Superior temporal gyrus (tissue), 1 donor: ENCODE results near the gene ZDHHC11.
"Not testable (repeated sequence)": the region's sequence is repeated elsewhere in the genome, so short reads cannot be mapped to it uniquely, and the experiment has no call there.

ENCODE experiments used
- DNase-seq: peaks from one replicate; pipeline ENCODE4 v3.0.0-alpha.2; 2016; ENCODE audit errors: extremely low spot score

The ZDHHC11 gene

DNA sequence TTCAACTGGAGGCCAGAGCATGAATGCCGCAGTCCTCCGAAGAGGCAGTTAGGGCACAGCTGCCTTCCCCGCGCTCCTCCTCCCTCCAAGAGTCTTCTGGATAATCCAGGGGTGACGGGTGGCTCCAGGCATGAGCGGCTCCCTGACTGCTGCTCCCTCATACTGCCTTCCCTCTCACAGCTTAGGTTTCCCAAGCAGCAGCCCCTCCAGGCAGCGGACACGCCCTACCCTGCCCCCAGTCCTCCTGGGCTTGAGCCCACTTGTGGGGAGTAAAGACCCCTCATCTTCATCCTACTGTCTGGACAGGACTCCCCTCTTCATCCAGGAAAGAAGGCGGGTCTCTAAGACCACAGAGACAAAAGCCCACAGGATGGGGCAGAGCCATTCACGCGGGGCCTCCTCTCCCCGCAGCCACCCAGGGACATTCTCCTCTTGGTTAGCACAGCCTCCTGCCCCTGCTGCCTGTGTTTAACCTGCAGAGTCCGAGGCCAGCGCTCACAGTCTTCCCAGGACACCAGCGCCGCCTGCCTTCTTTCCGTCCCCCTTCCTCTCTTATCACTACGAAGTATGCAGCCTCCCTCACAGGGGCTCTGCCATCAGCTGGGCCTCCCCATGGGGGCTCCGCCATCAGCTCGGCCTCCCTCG lies 5.6 kb downstream of the ZDHHC11 start:
- DNase-seq, result not testable (repeated sequence)

- DNase-seq, result not testable (repeated sequence)
Measured at GRCh38 chr5:844426-844825, 6.4 kb downstream of the ZDHHC11 start.

- not testable (repeated sequence) for DNase-seq
Measured at GRCh38 chr5:843926-844325, 6.9 kb downstream of the ZDHHC11 start.

- not testable (repeated sequence) for DNase-seq
Measured at GRCh38 chr5:843371-843770, 7.4 kb downstream of the ZDHHC11 start.

DNA sequence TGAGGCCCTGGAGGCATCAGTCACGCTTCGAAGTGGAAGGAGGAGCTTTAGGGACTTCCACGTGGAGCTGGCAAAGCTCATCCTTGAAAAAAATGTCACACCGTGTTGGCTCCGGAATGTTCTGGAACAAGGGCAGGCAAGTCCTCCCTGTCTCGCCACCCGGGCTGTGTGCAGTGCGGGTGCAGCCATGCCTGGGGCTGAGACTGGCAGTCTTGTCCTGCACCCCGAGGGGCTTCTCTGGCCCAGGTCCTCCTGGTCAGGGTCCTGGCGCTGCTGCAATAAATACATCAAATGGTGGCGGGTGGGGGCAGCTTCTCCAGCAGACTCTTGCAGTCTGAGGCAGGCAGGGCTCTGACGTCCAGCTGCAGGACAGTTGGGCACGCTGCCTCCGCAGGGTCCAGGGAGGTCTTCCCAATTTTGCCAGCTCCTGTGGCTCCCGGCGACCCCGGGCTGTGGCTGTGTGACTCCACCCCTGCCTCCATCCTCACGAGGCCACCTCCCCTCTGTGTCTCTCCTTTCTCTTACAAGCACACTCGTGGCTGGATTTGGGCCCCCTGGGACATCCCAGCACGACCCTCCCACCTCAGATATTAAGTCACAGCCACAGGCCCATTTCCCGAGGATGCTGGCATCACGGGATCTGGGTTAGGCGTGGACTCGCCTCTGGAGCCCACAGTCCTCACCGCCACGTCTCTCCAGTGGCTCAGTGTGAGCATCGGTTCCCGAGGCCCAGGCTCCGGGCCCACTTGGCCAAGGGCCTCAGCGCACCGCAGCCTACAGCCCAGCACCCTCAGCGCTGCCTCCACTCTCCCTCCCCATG lies 8.2 kb downstream of the ZDHHC11 start:
- not testable (repeated sequence) for DNase-seq

DNA sequence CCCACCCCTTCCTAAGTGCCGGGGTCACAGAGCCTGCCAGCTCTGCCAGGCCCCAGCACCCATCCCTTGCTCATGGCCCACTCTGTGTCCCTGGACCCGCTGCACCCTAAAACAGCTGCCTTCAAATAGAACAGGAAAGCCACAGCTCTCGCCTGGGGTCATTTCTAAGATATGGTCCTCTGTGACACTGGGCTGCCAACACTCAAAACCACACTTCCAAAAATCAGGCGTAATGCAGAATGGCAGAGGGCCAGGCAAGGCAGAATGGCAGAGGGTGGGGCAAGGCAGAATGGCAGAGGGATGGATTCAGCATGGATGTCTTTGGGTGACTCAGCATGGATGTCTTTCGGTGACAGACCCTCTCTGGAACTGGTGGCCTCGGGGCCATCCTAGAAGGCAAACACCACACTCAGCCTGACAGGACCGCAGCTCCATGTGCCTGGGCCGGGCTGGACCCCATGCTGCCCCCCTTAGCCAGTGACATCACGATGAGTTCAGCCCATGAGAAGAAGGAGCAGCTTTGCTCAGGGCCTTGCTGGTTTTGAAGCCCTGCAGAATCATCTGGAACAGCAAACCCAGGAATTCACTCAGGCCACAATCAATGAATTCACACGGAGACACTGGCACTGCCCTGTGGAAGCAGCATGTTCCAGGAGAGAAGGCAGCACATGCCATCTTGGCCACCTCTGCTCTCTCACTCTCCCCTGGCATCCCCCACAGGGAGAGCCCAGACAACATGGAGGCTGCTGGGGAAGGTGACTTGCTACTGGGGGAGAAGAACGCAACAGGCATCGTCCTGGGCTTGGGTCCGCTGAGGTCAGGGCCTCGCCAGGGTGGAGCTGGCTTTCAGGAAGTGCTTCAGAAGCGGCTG lies 9.0 kb downstream of the ZDHHC11 start:
- DNase-seq, result not testable (repeated sequence)

DNA sequence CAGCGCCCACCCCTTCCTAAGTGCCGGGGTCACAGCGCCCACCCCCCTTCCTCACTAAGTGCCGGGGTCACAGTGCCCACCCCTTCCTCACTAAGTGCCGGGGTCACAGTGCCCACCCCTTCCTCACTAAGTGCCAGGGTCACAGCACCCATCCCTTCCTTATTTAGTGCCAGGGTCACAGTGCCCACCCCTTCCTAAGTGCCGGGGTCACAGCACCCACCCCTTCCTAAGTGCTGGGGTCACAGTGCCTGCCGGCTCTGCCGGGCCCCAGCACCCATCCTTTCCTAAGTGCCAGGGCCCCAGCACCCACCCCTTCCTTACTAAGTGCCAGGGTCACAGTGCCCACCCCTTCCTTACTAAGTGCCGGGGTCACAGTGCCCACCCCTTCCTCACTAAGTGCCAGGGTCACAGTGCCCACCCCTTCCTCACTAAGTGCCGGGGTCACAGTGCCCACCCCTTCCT lies 9.8 kb downstream of the ZDHHC11 start:
- not testable (repeated sequence) for DNase-seq

GRCh38 chr5:840118-840973 lies 10.4 kb downstream of the ZDHHC11 start:
- not testable (repeated sequence) for DNase-seq

DNA sequence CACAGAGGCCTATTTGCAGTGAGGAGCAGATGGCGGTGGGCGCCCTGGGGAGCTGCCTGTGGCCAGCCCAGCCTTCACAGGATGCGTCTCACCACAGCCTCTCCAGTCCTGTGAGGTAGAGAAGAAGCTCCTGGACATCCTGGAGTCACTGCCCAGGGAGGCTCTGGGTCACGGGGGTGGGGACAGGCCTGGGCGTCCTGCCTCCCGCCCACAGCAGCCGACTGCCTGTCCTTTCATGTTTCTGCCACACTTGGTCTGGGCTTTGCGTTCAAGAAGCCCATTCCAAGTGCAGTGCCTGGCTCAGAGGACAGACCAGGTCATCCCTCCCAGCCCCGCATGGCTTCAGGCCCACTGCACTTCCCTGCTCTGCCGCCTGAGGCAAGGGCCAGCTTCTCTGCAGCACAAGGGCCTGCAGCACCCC lies 12.3 kb downstream of the ZDHHC11 start:
- DNase-seq, result peak; percentile 29

DNA sequence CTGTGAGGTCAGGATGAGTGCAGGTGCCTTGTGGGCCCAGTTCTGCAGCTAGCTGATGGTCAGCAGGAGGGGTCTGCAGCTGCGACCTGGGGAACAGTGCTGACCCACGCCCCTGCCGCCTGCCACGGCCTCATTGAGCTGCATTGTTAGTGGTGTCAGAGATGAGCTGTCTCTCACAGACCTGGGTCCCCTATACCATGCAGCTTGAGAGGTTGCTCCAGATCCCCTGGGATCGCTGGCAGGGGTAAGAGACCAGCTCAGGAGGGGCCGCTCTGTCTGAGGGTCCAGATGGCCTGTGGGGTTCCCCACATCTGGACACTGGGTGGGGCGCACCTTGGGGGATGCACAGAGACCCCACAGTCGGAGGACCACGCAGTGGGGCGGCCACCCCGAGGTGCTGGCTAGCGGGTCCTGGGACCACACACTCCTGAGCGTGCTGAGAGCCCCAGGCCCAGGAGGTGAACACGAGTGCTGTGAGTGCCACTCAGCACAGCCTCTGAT lies 13.1 kb downstream of the ZDHHC11 start:
- not testable (repeated sequence) for DNase-seq

DNA sequence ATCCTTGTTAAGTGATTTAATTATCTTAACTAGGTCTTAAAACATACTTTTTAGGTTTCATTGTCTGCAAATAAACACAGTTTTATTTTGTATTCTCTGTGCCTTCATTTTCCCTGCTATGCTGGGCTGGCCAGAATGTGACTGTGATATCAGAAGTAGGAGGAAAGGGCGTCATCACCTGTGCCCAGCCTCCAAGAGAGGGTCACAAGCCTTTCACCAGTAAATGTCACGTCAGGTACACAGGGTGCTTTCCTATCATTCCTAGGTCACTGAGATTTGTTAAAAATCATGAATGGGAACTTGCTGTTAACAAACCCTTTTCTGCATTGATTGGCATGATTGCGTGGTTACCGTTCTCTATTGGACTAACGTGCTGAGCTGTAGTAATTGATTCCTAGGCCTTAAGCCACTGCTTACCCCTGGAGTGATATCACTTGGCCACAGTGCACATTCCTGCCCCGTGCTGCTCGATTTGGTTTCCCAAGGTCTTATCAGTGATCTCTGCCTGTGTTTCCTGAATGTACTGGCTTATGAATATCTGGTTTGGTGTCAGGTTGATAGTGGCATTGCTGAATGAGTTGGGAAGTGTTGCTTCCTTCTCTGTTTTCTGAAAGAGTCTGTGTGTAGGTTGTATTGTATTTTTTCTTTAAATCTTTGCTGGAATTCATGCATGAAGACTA lies 14.7 kb downstream of the ZDHHC11 start:
- DNase-seq, result not testable (repeated sequence)

GRCh38 chr5:834013-834412 lies 16.8 kb downstream of the ZDHHC11 start:
- DNase-seq, result not testable (repeated sequence)

DNA sequence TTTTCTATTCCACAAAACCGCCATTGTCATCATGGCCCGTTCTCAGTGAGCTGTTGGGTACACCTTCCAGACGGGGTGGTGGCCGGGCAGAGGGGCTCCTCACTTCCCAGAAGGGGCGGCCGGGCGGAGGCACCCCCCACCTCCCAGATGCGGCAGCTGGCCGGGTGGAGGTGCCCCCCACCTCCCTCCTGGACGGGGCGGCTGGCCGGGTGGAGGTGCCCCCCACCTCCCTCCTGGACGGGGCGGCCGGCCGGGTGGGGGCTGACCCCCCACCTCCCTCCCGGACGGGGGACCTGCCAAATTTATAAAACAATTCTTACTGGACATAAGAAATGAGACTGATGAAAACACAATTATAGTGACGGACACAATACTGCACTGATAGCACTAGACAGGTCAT lies 22.6 kb downstream of the ZDHHC11 start:
- not testable (repeated sequence) for DNase-seq

- DNase-seq, result not testable (repeated sequence)
Measured at GRCh38 chr5:825544-825943, 25.2 kb downstream of the ZDHHC11 start.

- DNase-seq, result no peak
Measured at GRCh38 chr5:821504-821903, 29.3 kb downstream of the ZDHHC11 start.

DNA sequence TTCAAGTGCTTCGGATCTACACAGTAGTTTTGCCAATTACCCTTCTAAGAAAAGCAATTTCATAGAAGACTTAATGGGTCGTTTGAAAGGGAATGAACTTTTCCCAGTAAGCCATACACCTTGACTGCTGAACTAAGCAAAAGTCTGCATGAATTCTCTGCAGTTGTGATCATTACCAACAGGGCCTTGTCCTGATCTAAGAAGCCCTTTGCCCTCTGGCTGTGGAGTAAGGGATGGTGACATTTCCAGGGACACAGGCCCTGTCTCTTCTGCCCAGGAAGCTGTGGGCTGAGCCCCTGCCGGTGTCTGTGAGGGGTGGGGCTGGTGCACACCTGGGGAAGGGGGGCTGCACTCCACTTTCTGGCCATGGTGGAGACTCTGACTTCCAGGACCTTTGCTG lies 30.5 kb downstream of the ZDHHC11 start:
- no peak for DNase-seq

GRCh38 chr5:819078-819477 lies 31.7 kb downstream of the ZDHHC11 start:
- no peak for DNase-seq

DNA sequence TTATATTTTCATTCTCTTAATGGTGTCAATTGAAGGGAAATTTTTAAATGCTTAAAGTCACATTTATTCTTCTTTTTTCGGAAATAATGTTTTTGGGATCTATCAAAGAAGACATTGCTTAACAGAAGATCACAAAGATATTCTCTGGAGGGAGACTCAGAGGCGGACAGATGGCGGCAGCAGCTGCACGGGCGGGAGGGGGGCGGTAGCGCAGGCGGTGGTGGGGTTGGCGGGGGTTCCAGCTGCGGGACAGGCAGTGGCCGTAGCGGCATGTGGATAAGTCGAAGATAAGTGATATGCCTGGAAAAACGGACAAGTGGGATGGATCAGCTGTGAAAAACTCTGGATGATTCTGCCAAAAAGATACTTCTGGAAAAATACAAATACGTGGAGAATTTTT lies 34.6 kb downstream of the ZDHHC11 start:
- no peak for DNase-seq

GRCh38 chr5:815449-815848 lies 35.3 kb downstream of the ZDHHC11 start:
- DNase-seq, result no peak

DNA sequence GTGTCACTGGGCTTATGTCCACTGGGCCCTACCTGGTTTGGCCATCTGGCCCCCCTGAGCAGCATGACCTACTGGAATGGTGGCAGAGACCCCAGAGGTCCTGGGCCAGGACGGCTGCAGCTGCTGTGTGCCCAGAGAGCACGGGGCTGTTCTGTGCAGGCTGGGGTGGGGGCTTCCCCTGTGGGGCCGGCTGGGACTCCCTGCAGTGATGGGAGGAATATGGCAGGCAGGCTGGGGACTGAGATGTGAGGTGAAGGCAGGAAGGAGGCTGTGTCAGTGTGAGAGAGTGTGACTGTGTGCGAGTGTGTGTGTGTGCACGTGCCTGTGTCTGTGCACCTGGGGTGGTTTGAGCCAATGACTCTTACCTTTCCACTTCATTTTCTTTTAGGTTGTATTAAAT lies 37.2 kb downstream of the ZDHHC11 start:
- DNase-seq, result not testable (repeated sequence)
